Stomach (tissue), 9 donors: ENCODE measurements around the gene TSHZ2. TPM values are rescaled to one million over a fixed set of nuclear protein-coding genes. Genes with fewer than 3 reads are reported as not detected.

Experiments
- DNase-seq, 2 donors: peaks; one replicate each; pipeline versions ENCODE4 v3.0.0 to v3.0.0-alpha.2; 2013 to 2019
- H3K27ac ChIP-seq, 5 donors: fragments of 200-600 bp in 4 of 5; sonication (generic) in 4 of 5; one replicate each; pipeline ENCODE4 v1.5.1; 2013 to 2019; ENCODE audit warnings: mild to moderate bottlenecking in 1 of 5, moderate library complexity in 1 of 5
- H3K27me3 ChIP-seq, 3 donors: fragments of 200-600 bp; sonication (generic); one replicate each; pipeline ENCODE4 v1.5.1; 2017 to 2019; ENCODE audit warnings: mixed run types in 1 of 3
- H3K36me3 ChIP-seq, 4 donors: fragments of 200-600 bp; sonication (generic); 1 replicate in 3 of 4; 2 replicates in 1 of 4; pipeline ENCODE4 v1.5.1; 2016 to 2019
- H3K4me1 ChIP-seq, 4 donors: fragments of 200-600 bp; sonication (generic); one replicate each; pipeline ENCODE4 v1.5.1; 2016 to 2019
- H3K4me3 ChIP-seq, 4 donors: fragments of 200-600 bp; sonication (generic) in 3 of 4; one replicate each; pipeline ENCODE4 v1.5.1; 2016 to 2019; ENCODE audit warnings: mild to moderate bottlenecking in 1 of 4
- H3K9me3 ChIP-seq, 4 donors: fragments of 200-600 bp; sonication (generic); one replicate each; pipeline ENCODE4 v1.5.1; 2016 to 2019
- CTCF ChIP-seq, 7 experiments: fragments of 450-650 bp in 4 of 7; fragments of 200-600 bp in 3 of 7; sonication (generic) in 3 of 7; IDR thresholded peaks; one replicate each; pipeline ENCODE4 v1.5.1; 2016 to 2019; ENCODE audit warnings: antibody characterized with exemption in 7 of 7, control low read depth in 2 of 7, mild to moderate bottlenecking in 1 of 7
- EP300 ChIP-seq: sonication (generic); formaldehyde crosslinking; IDR thresholded peaks from one replicate; pipeline ENCODE4 v1.6.1; 2017; ENCODE audit warnings: antibody characterized with exemption
- POLR2A ChIP-seq, 4 donors: fragments of 450-650 bp; IDR thresholded peaks; one replicate each; pipeline ENCODE4 v1.6.1; 2016; ENCODE audit warnings: antibody characterized with exemption in 4 of 4, control low read depth in 2 of 4, mild to moderate bottlenecking in 1 of 4, moderate library complexity in 1 of 4
- POLR2AphosphoS5 ChIP-seq, 3 donors: sonication (generic); formaldehyde crosslinking; IDR thresholded peaks; one replicate each; pipeline ENCODE4 v1.6.1; 2016; ENCODE audit warnings: antibody characterized with exemption in 3 of 3
- WGBS, 5 donors: extraction: QIAGEN DNeasy Blood & Tissue Kit in 3 of 5; methylation state at CpG; one replicate each; pipeline versions ENCODE4 v1.1.5 to v1.1.7; 2013 to 2018; 5-methylcytosine and 5-hydroxymethylcytosine counted together
- intact Hi-C: fragments of 100-400 bp; cut with DNase I; formaldehyde crosslinking; loops from one replicate; pipeline ENCODE4 v1.15.1; 2023; ENCODE audit warnings: low total_unique reads
- polyA plus RNA-seq, 3 donors: library from polyadenylated mRNA; stranded (reverse); fragments of 200-250 nt; gene quantifications; one replicate each; pipeline ENCODE4 v1.2.3, GENCODE V29; 2013
- total RNA-seq, 5 donors: library from RNA; depleted of rRNA; stranded (reverse); fragments of >200 nt; gene quantifications; one replicate each; pipeline versions ENCODE4 v1.1.0 to v1.2.3, GENCODE V29; 2014 to 2016
- donor health status: healthy with polysubstance abuse.
- donor health status: Bipolar disorder and iron deficiency.
- donor health status: healthy.

Gene TSHZ2
- total and polyA plus RNA-seq, 8 donors = 2.9 to 20.5 (median 5.8) TPM

- Histone ChIP-seq H3K4me1 (peaks cover 0 to 3% (median 0%) of the 10 kb centered on the region in 4 donors), H3K4me3 (no peak overlapping the region), H3K9me3 (no peaks in the 10 kb centered on the region), H3K27ac (no peak overlapping the region), H3K27me3 (no peaks in the 10 kb centered on the region), H3K36me3 (no peaks in the 10 kb centered on the region)
- intact Hi-C loops = no loop called here
- TF ChIP-seq CTCF (IDR thresholded peaks at IDR 0.05) (no peak), POLR2A (IDR thresholded peaks at IDR 0.05) (no peak), EP300 (no peak), POLR2AphosphoS5 (IDR thresholded peaks at IDR 0.05) (no peak)
- no peak for DNase-seq
- WGBS, 5 donors = 78 to 85% (median 84%) methylated on average over 13 of the region's 13 CpGs
Observed at GRCh38 chr20:53370345-53370961, 398.3 kb downstream of the TSHZ2 start.

- Histone ChIP-seq H3K4me1 (no peaks in the 10 kb centered on the region), H3K27ac (no peak overlapping the region), H3K4me3 (no peak overlapping the region), H3K9me3 (no peaks in the 10 kb centered on the region), H3K27me3 (no peaks in the 10 kb centered on the region), H3K36me3 (no peaks in the 10 kb centered on the region)
- TF ChIP-seq POLR2A (IDR thresholded peaks at IDR 0.05) (no peak), CTCF (IDR thresholded peaks at IDR 0.05) (no peak), POLR2AphosphoS5 (IDR thresholded peaks at IDR 0.05) (no peak)
- intact Hi-C loops = no loop called here
- 75 to 83% (median 79%) methylated on average over 4 of the region's 4 CpGs for WGBS, 5 donors
- no peak for DNase-seq
Observed at GRCh38 chr20:53371216-53371615, 399.1 kb downstream of the TSHZ2 start.

- H3K27ac ChIP-seq = no peak overlapping the region
- intact Hi-C loops = no loop called here
- no peaks in the 10 kb centered on the region for H3K9me3 ChIP-seq
- no peak for DNase-seq
- H3K27me3 ChIP-seq = no peaks in the 10 kb centered on the region
- H3K4me1 ChIP-seq = no peaks in the 10 kb centered on the region
- TF ChIP-seq POLR2A (IDR thresholded peaks at IDR 0.05) (no peak), CTCF (IDR thresholded peaks at IDR 0.05) (no peak), EP300 (no peak), POLR2AphosphoS5 (IDR thresholded peaks at IDR 0.05) (no peak)
- no peaks in the 10 kb centered on the region for H3K36me3 ChIP-seq
- WGBS, 5 donors = 90 to 98% (median 93%) methylated on average over 2 of the region's 2 CpGs
- no peak overlapping the region for H3K4me3 ChIP-seq
Observed at GRCh38 chr20:53376021-53376420, 403.9 kb downstream of the TSHZ2 start.

GRCh38 chr20:53379014-53379832 lies 407.1 kb downstream of the TSHZ2 start:
- intact Hi-C loops = no loop called here
- no peak for DNase-seq
- peaks cover 0 to 7% (median 0%) of the 10 kb centered on the region in 4 donors for H3K4me1 ChIP-seq
- H3K4me3 ChIP-seq = no peak overlapping the region
- TF ChIP-seq CTCF (IDR thresholded peaks at IDR 0.05) (no peak), POLR2AphosphoS5 (IDR thresholded peaks at IDR 0.05) (no peak), EP300 (no peak), POLR2A (IDR thresholded peaks at IDR 0.05) (no peak)
- H3K36me3 ChIP-seq = no peaks in the 10 kb centered on the region
- H3K27me3 ChIP-seq = no peaks in the 10 kb centered on the region
- WGBS, 5 donors = 74 to 87% (median 78%) methylated on average over 12 of the region's 12 CpGs
- H3K27ac ChIP-seq = no peak overlapping the region
- no peaks in the 10 kb centered on the region for H3K9me3 ChIP-seq
